Stomach (tissue), 9 donors: ENCODE results near the gene ERCC5. TPM values are rescaled to one million over a fixed set of nuclear protein-coding genes. Genes with fewer than 3 reads are reported as not detected.

Source experiments
- DNase-seq, 2 donors: peaks; one replicate each; pipeline versions ENCODE4 v3.0.0 to v3.0.0-alpha.2; 2013 to 2019
- H3K27ac ChIP-seq, 5 donors: fragments of 200-600 bp in 4 of 5; sonication (generic) in 4 of 5; one replicate each; pipeline ENCODE4 v1.5.1; 2013 to 2019; ENCODE audit warnings: mild to moderate bottlenecking in 1 of 5, moderate library complexity in 1 of 5
- H3K27me3 ChIP-seq, 3 donors: fragments of 200-600 bp; sonication (generic); one replicate each; pipeline ENCODE4 v1.5.1; 2017 to 2019; ENCODE audit warnings: mixed run types in 1 of 3
- H3K36me3 ChIP-seq, 4 donors: fragments of 200-600 bp; sonication (generic); 1 replicate in 3 of 4; 2 replicates in 1 of 4; pipeline ENCODE4 v1.5.1; 2016 to 2019
- H3K4me1 ChIP-seq, 4 donors: fragments of 200-600 bp; sonication (generic); one replicate each; pipeline ENCODE4 v1.5.1; 2016 to 2019
- H3K4me3 ChIP-seq, 4 donors: fragments of 200-600 bp; sonication (generic) in 3 of 4; one replicate each; pipeline ENCODE4 v1.5.1; 2016 to 2019; ENCODE audit warnings: mild to moderate bottlenecking in 1 of 4
- H3K9me3 ChIP-seq, 4 donors: fragments of 200-600 bp; sonication (generic); one replicate each; pipeline ENCODE4 v1.5.1; 2016 to 2019
- EP300 ChIP-seq: sonication (generic); formaldehyde crosslinking; IDR thresholded peaks from one replicate; pipeline ENCODE4 v1.6.1; 2017; ENCODE audit warnings: antibody characterized with exemption
- POLR2A ChIP-seq, 4 donors: fragments of 450-650 bp; IDR thresholded peaks; one replicate each; pipeline ENCODE4 v1.6.1; 2016; ENCODE audit warnings: antibody characterized with exemption in 4 of 4, control low read depth in 2 of 4, mild to moderate bottlenecking in 1 of 4, moderate library complexity in 1 of 4
- POLR2AphosphoS5 ChIP-seq, 3 donors: sonication (generic); formaldehyde crosslinking; IDR thresholded peaks; one replicate each; pipeline ENCODE4 v1.6.1; 2016; ENCODE audit warnings: antibody characterized with exemption in 3 of 3
- WGBS, 5 donors: extraction: QIAGEN DNeasy Blood & Tissue Kit in 3 of 5; methylation state at CpG; one replicate each; pipeline versions ENCODE4 v1.1.5 to v1.1.7; 2013 to 2018; 5-methylcytosine and 5-hydroxymethylcytosine counted together
- intact Hi-C: fragments of 100-400 bp; cut with DNase I; formaldehyde crosslinking; loops from one replicate; pipeline ENCODE4 v1.15.1; 2023; ENCODE audit warnings: low total_unique reads
- polyA plus RNA-seq, 3 donors: library from polyadenylated mRNA; stranded (reverse); fragments of 200-250 nt; gene quantifications; one replicate each; pipeline ENCODE4 v1.2.3, GENCODE V29; 2013
- total RNA-seq, 5 donors: library from RNA; depleted of rRNA; stranded (reverse); fragments of >200 nt; gene quantifications; one replicate each; pipeline versions ENCODE4 v1.1.0 to v1.2.3, GENCODE V29; 2014 to 2016
- TF ChIP-seq, protein P1 (sequence below), 7 experiments: fragments of 450-650 bp in 4 of 7; fragments of 200-600 bp in 3 of 7; sonication (generic) in 3 of 7; IDR thresholded peaks; one replicate each; pipeline ENCODE4 v1.5.1; 2016 to 2019; ENCODE audit warnings: antibody characterized with exemption in 7 of 7, control low read depth in 2 of 7, mild to moderate bottlenecking in 1 of 7
- donor health status: healthy with polysubstance abuse.
- donor health status: Bipolar disorder and iron deficiency.
- donor health status: healthy.

Gene ERCC5
- total and polyA plus RNA-seq, 8 donors: 36.7 to 348 (median 56.3) TPM

DNA sequence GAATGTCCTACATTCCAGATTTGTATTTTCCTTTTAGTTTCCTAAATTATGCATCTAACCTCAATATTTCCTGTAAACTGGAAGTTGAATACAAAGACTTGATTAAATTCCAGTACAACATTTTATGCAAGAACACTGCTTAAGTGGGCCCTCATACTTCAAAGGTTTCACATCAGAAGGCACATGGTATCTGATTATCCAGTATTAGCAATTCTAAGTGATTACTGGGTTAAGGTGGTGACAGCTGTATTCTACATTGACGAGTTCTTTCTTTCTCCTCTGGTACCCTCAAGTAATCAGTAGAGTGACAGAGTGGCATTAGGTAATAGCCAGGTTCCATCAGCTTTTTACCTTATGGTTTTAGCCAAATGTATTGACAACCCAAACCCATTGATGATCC is 28.6 kb upstream of the ERCC5 start:
- H3K4me3 ChIP-seq: no peak overlapping the region
- H3K27me3 ChIP-seq: no peaks in the 10 kb centered on the region
- intact Hi-C loops: no loop called here
- peaks cover 0 to 20% (median 3%) of the 10 kb centered on the region in 4 donors for H3K4me1 ChIP-seq
- no peaks in the 10 kb centered on the region for H3K9me3 ChIP-seq
- H3K36me3 ChIP-seq: peaks cover 14 to 56% (median 51%) of the 10 kb centered on the region in 4 donors
- WGBS, 5 donors: 90 to 100% (median 97%) methylated on average over 1 of the region's 1 CpG
- DNase-seq: no peak
- no peak overlapping the region for H3K27ac ChIP-seq
- no peak for TF ChIP-seq EP300
- TF ChIP-seq POLR2A (IDR thresholded peaks at IDR 0.05): no peak
- TF ChIP-seq POLR2AphosphoS5 (IDR thresholded peaks at IDR 0.05): no peak
- TF ChIP-seq, protein P1, sequence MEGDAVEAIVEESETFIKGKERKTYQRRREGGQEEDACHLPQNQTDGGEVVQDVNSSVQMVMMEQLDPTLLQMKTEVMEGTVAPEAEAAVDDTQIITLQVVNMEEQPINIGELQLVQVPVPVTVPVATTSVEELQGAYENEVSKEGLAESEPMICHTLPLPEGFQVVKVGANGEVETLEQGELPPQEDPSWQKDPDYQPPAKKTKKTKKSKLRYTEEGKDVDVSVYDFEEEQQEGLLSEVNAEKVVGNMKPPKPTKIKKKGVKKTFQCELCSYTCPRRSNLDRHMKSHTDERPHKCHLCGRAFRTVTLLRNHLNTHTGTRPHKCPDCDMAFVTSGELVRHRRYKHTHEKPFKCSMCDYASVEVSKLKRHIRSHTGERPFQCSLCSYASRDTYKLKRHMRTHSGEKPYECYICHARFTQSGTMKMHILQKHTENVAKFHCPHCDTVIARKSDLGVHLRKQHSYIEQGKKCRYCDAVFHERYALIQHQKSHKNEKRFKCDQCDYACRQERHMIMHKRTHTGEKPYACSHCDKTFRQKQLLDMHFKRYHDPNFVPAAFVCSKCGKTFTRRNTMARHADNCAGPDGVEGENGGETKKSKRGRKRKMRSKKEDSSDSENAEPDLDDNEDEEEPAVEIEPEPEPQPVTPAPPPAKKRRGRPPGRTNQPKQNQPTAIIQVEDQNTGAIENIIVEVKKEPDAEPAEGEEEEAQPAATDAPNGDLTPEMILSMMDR (IDR thresholded peaks at IDR 0.05): no peak

DNA sequence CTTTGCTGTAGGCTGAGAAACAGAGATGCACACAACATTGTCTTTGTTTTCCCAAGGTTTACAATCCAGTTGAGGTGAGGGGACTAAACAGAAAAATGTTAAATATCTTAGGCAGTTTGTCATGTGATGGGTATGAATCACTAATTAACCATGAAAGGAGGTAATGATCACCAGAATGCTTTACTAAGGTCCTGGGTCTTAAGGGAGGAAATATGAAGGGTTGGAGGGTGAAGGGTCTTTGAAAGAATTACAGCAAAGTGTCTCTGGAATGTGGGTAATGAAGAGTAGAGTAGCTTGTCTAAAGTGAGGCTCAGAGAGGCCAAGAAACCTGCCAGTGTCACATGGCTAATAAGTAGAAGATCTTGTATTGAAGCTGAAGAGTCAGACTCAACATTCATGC is 27.9 kb upstream of the ERCC5 start:
- intact Hi-C loops: no loop called here
- Histone ChIP-seq H3K4me3 (no peak overlapping the region), H3K9me3 (no peaks in the 10 kb centered on the region), H3K27me3 (no peaks in the 10 kb centered on the region), H3K27ac (no peak overlapping the region), H3K36me3 (peaks cover 15 to 63% (median 58%) of the 10 kb centered on the region in 4 donors), H3K4me1 (peaks cover 0 to 13% (median 1%) of the 10 kb centered on the region in 4 donors)
- no peak for DNase-seq
- no peak for TF ChIP-seq EP300
- no peak for TF ChIP-seq POLR2A (IDR thresholded peaks at IDR 0.05)
- TF ChIP-seq POLR2AphosphoS5 (IDR thresholded peaks at IDR 0.05): no peak
- TF ChIP-seq, protein P1 (IDR thresholded peaks at IDR 0.05): no peak

DNA sequence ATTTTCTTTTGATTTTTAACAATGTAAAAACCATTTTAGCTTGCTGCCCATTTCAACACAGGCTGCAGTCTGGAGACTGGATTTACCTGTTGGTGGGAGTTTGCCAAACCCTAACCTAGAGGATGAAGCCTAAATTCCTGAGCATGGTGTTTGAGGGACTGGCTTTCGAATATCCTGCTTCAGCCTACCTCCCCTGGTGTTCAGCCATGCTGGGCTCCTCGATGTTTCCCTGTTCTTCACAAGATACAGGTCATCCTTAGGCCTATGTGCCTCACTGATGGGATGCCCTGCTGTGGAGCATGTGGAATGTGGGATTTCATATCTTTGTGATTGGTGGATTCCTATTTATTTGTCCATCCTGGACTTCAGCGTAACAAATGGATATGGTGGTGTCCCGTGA is 20.4 kb upstream of the ERCC5 start:
- Histone ChIP-seq H3K9me3 (no peaks in the 10 kb centered on the region), H3K27me3 (no peaks in the 10 kb centered on the region), H3K4me1 (no peaks in the 10 kb centered on the region), H3K27ac (no peak overlapping the region), H3K4me3 (no peak overlapping the region), H3K36me3 (peaks cover 22 to 87% (median 80%) of the 10 kb centered on the region in 4 donors)
- no peak for DNase-seq
- TF ChIP-seq, protein P1 (IDR thresholded peaks at IDR 0.05): no peak
- TF ChIP-seq POLR2AphosphoS5 (IDR thresholded peaks at IDR 0.05) (no peak), EP300 (no peak), POLR2A (IDR thresholded peaks at IDR 0.05) (no peak)
- intact Hi-C loops: no loop called here
- 84 to 97% (median 92%) methylated on average over 4 of the region's 4 CpGs for whole genome bisulfite sequencing, 5 donors

DNA sequence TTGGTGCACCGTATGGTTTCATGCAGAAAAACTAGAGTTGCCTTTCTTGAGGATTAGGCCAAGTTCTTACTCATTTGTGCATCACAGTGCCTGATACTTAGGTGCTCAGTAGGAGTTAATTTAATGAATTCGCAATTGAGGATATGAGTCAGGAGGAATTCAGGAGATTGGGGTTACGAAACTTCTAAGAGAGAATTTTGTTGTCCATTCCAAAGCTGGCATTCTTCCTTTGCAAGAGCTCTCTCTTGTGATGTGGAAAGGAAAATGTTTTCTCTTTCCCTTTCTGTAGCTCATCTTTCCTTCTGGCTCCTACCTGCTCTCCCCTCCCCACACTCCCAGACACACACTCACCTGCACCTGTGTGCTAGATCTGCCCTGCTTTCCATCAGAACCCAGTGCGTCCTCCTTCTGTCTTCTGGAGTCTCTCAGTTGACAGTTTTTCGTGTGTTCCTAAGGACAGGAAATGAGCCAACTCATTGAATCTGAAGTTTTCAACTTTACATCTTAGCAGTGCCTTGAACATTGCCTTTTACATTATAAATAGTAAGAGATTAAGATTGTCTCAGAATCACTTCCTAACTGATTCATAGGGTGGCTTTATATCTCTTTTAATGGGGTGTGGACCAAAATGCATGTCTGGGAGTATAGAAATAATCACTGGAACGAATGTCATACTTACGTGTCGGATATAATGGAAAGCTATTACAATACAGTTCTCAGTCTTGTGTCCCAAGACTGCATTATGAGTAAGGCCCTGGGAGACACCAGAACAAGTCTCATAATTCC is 19.7 kb upstream of the ERCC5 start:
- Histone ChIP-seq H3K36me3 (peaks cover 19 to 83% (median 79%) of the 10 kb centered on the region in 4 donors), H3K9me3 (no peaks in the 10 kb centered on the region), H3K27ac (no peak overlapping the region), H3K4me1 (peaks cover 0 to 4% (median 0%) of the 10 kb centered on the region in 4 donors), H3K4me3 (no peak overlapping the region), H3K27me3 (no peaks in the 10 kb centered on the region)
- 77 to 88% (median 86%) methylated on average over 8 of the region's 8 CpGs for WGBS, 5 donors
- TF ChIP-seq, protein P1 (IDR thresholded peaks at IDR 0.05): no peak
- TF ChIP-seq POLR2AphosphoS5 (IDR thresholded peaks at IDR 0.05) (no peak), EP300 (no peak), POLR2A (IDR thresholded peaks at IDR 0.05) (no peak)
- no peak for DNase-seq
- intact Hi-C loops: no loop called here
